ENCODE data around the gene AMELX.

DNA sequence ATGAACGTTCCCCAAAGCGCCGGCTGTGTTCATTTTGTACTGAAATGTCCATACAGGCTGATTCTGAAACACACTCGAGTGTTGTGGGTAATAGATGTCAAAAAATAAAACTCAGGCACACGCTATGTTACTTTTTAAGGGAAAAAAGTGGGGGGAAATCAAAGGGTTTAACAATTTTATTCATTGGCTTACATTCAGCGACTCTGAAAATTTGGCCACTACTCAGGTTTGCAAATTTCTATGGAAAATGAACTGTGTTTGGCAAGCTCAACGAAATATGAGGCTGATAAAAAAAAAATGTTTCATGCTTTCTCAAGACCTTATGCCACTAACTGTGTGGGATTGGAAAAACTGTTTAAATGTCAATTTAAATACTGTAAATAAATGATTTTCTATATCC, 18.5 kb downstream of the AMELX start:
- TF ChIP-seq, protein P1, sequence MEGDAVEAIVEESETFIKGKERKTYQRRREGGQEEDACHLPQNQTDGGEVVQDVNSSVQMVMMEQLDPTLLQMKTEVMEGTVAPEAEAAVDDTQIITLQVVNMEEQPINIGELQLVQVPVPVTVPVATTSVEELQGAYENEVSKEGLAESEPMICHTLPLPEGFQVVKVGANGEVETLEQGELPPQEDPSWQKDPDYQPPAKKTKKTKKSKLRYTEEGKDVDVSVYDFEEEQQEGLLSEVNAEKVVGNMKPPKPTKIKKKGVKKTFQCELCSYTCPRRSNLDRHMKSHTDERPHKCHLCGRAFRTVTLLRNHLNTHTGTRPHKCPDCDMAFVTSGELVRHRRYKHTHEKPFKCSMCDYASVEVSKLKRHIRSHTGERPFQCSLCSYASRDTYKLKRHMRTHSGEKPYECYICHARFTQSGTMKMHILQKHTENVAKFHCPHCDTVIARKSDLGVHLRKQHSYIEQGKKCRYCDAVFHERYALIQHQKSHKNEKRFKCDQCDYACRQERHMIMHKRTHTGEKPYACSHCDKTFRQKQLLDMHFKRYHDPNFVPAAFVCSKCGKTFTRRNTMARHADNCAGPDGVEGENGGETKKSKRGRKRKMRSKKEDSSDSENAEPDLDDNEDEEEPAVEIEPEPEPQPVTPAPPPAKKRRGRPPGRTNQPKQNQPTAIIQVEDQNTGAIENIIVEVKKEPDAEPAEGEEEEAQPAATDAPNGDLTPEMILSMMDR (conservative IDR thresholded peaks at IDR 0.05; ENCODE audit: low read depth, low read length), result no peak
- no peak for TF ChIP-seq EZH2 (IDR thresholded peaks at IDR 0.05; ENCODE audit: borderline replicate concordance, low read depth, low read length, poor library complexity, severe bottlenecking)

Data from A673 (cell line).